MM.1S (cell line): ENCODE results near the gene C20orf141.

Source experiments
- DNase-seq: peaks from one replicate; pipeline ENCODE4 v3.0.0-alpha.2; 2015
- H2AFZ ChIP-seq: fragments of 300-600 bp; sonication (generic); 2 replicates; pipeline ENCODE4 v1.6.0; 2016; ENCODE audit warnings: antibody characterized with exemption, low read length
- H3F3A ChIP-seq: fragments of 300-600 bp; sonication (generic); 2 replicates; pipeline ENCODE4 v1.6.1; 2016; ENCODE audit warnings: mild to moderate bottlenecking, antibody characterized with exemption, low read length, moderate library complexity, mixed read lengths; ENCODE audit not compliant: insufficient read depth
- H3K27ac ChIP-seq: fragments of 300-600 bp; sonication (generic); 2 replicates; pipeline ENCODE4 v1.5.1; 2016; ENCODE audit warnings: mild to moderate bottlenecking, low read length
- H3K27me3 ChIP-seq: fragments of 300-600 bp; sonication (generic); replicated peaks from 2 replicates; pipeline ENCODE4 v1.6.0; 2016; ENCODE audit warnings: low read length; ENCODE audit not compliant: insufficient read depth
- H3K36me3 ChIP-seq: fragments of 300-600 bp; sonication (generic); replicated peaks from 2 replicates; pipeline ENCODE4 v1.6.1; 2016; ENCODE audit warnings: mild to moderate bottlenecking, low read length, mixed read lengths; ENCODE audit not compliant: insufficient read depth
- H3K4me1 ChIP-seq: fragments of 300-600 bp; sonication (generic); 2 replicates; pipeline ENCODE4 v1.6.1; 2016; ENCODE audit warnings: low read length, mixed read lengths
- H3K4me2 ChIP-seq: fragments of 300-600 bp; sonication (generic); 2 replicates; pipeline ENCODE4 v1.6.0; 2016; ENCODE audit warnings: low read depth, low read length
- H3K4me3 ChIP-seq: fragments of 300-600 bp; sonication (generic); 2 replicates; pipeline ENCODE4 v1.5.1; 2016; ENCODE audit warnings: low read length, mixed read lengths
- H3K79me2 ChIP-seq: fragments of 300-600 bp; sonication (generic); 2 replicates; pipeline ENCODE4 v1.6.1; 2016; ENCODE audit warnings: mixed run types, low read length, mixed read lengths
- H3K9ac ChIP-seq: fragments of 300-600 bp; sonication (generic); 2 replicates; pipeline ENCODE4 v1.6.1; 2016; ENCODE audit warnings: low read length, mixed read lengths
- H3K9me2 ChIP-seq: fragments of 300-600 bp; sonication (generic); replicated peaks from 2 replicates; pipeline ENCODE4 v1.6.1; 2016; ENCODE audit warnings: mild to moderate bottlenecking, low read length, mixed read lengths; ENCODE audit not compliant: insufficient read depth
- H3K9me3 ChIP-seq: fragments of 300-600 bp; sonication (generic); replicated peaks from 2 replicates; pipeline ENCODE4 v1.6.1; 2016; ENCODE audit warnings: mild to moderate bottlenecking, low read length, mixed read lengths; ENCODE audit not compliant: insufficient read depth
- H4K20me1 ChIP-seq: fragments of 300-600 bp; sonication (generic); 2 replicates; pipeline ENCODE4 v1.6.1; 2016; ENCODE audit warnings: mild to moderate bottlenecking, low read length, moderate library complexity, mixed read lengths; ENCODE audit not compliant: insufficient read depth
- EZH2 ChIP-seq: fragments of 300-600 bp; sonication (generic); optimal IDR thresholded peaks from 2 replicates; pipeline ENCODE3; 2017; ENCODE audit warnings: low read depth, mild to moderate bottlenecking, antibody characterized with exemption, low read length, mixed read lengths
- EZH2phosphoT487 ChIP-seq: fragments of 300-600 bp; sonication (generic); IDR thresholded peaks from 2 replicates; pipeline ENCODE4 v1.6.1; 2018; ENCODE audit warnings: antibody characterized with exemption, low read length
- TF ChIP-seq, protein P1 (sequence below): fragments of 300-600 bp; sonication (generic); IDR thresholded peaks from 2 replicates; pipeline ENCODE4 v1.5.1; 2016; ENCODE audit warnings: antibody characterized with exemption, low read length, mixed read lengths

Gene C20orf141

GRCh38 chr20:2771631-2772080, 43.1 kb upstream of the C20orf141 start:
- Histone ChIP-seq H3K27ac (no peak overlapping the region), H2AFZ (no peak overlapping the region)
- no peak for DNase-seq

GRCh38 chr20:2773812-2774211, 41.0 kb upstream of the C20orf141 start:
- no peak overlapping the region for H3K4me3 ChIP-seq

More at GRCh38 chr20:2771631-2772080, 43.1 kb upstream of the C20orf141 start:
- Histone ChIP-seq H3K9me2 (no peaks in the 10 kb centered on the region), H3K4me3 (no peak overlapping the region), H3F3A (no peaks in the 10 kb centered on the region), H3K36me3 (no peaks in the 10 kb centered on the region), H3K9me3 (no peaks in the 10 kb centered on the region), H4K20me1 (no peaks in the 10 kb centered on the region), H3K27me3 (no peaks in the 10 kb centered on the region), H3K9ac (no peak overlapping the region), H3K4me1 (no peaks in the 10 kb centered on the region), H3K4me2 (no peak overlapping the region), H3K79me2 (no peaks in the 10 kb centered on the region)
- TF ChIP-seq EZH2, result no peak
- TF ChIP-seq, protein P1, sequence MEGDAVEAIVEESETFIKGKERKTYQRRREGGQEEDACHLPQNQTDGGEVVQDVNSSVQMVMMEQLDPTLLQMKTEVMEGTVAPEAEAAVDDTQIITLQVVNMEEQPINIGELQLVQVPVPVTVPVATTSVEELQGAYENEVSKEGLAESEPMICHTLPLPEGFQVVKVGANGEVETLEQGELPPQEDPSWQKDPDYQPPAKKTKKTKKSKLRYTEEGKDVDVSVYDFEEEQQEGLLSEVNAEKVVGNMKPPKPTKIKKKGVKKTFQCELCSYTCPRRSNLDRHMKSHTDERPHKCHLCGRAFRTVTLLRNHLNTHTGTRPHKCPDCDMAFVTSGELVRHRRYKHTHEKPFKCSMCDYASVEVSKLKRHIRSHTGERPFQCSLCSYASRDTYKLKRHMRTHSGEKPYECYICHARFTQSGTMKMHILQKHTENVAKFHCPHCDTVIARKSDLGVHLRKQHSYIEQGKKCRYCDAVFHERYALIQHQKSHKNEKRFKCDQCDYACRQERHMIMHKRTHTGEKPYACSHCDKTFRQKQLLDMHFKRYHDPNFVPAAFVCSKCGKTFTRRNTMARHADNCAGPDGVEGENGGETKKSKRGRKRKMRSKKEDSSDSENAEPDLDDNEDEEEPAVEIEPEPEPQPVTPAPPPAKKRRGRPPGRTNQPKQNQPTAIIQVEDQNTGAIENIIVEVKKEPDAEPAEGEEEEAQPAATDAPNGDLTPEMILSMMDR, result no peak
- TF ChIP-seq EZH2phosphoT487, result no peak

DNA sequence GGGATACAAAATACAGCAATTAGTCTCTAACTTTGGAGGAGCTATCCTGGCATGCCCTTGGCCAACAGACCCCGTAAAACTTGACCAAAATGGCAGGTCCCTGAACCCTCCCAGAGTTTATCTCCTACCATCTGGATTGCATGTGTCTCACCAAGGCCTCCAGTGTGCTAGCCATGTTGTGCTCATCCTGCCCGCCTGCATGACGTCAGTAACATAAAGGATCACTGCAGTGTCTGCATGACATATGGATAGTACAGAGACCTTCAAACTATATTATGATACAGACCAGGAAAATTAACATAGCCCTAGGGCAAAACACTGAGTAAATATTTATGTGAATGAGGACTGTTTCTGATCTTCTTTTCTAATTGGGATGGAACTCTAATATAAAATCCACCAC, 39.6 kb upstream of the C20orf141 start:
- Histone ChIP-seq H4K20me1 (no peaks in the 10 kb centered on the region), H3K27ac (no peak overlapping the region), H2AFZ (no peak overlapping the region), H3K4me3 (no peak overlapping the region), H3K27me3 (no peaks in the 10 kb centered on the region), H3K4me1 (no peaks in the 10 kb centered on the region), H3K4me2 (no peak overlapping the region), H3K36me3 (no peaks in the 10 kb centered on the region), H3K9ac (no peak overlapping the region), H3K79me2 (no peaks in the 10 kb centered on the region), H3K9me2 (no peaks in the 10 kb centered on the region), H3F3A (no peaks in the 10 kb centered on the region), H3K9me3 (no peaks in the 10 kb centered on the region)
- DNase-seq, result no peak
- TF ChIP-seq EZH2phosphoT487, result no peak
- no peak for TF ChIP-seq EZH2
- TF ChIP-seq, protein P1, result no peak

More at GRCh38 chr20:2773812-2774211, 41.0 kb upstream of the C20orf141 start:
- H3K9ac ChIP-seq, result no peak overlapping the region
- no peak overlapping the region for H3K4me2 ChIP-seq
- H3K9me2 ChIP-seq, result no peaks in the 10 kb centered on the region
- no peaks in the 10 kb centered on the region for H3K36me3 ChIP-seq
- TF ChIP-seq EZH2 (no peak), EZH2phosphoT487 (no peak)
- TF ChIP-seq, protein P1, result no peak
- H2AFZ ChIP-seq, result no peak overlapping the region
- no peaks in the 10 kb centered on the region for H3K79me2 ChIP-seq
- no peaks in the 10 kb centered on the region for H3K4me1 ChIP-seq
- H3K27ac ChIP-seq, result no peak overlapping the region
- no peaks in the 10 kb centered on the region for H4K20me1 ChIP-seq
- no peak for DNase-seq
- no peaks in the 10 kb centered on the region for H3K27me3 ChIP-seq
- no peaks in the 10 kb centered on the region for H3F3A ChIP-seq
- no peaks in the 10 kb centered on the region for H3K9me3 ChIP-seq
